NK-92 (cell line): ENCODE measurements around the gene FHAD1.

ENCODE experiments used
- DNase-seq: peaks from one replicate; lab custom pipeline; 2025; ENCODE audit not compliant: unreplicated experiment; lab: John Stamatoyannopoulos, UW

Gene FHAD1

DNA sequence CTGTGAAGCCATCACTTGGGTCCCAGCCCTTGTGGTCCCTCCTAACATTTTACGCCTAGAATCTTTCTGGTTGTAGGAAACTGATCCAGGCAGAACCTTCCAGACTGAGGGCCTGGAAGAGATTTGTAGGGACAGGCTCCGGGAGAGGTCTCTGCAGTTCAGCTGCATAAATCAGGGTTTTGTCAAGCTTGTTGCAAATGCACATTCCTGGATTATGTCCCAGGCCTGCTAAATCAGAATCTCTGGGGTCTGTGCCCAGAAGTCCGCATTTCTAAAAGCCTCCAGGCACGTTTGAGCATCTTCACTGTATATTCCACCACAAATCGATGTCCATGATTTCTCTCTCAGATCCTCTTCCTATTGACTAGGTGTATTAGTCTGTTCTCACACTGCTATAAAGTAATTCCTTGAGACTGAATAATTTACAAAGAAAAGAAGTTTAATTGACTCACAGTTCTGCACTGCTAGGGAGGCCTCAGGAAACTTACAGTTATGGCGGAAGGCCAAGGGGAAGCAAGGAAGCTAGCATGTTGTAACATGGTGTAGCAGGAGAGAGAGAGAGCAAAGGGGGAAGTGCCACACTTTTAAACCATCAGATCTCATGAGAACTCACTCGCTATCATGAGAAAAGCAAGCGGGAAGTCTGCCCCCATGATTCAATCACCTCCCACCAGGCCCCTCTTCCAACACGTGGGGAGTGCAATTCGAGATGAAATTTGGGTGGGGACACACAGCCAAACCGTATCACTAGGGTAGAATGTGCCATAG, 1.2 kb upstream of the FHAD1 start:
- no peak for DNase-seq

DNA sequence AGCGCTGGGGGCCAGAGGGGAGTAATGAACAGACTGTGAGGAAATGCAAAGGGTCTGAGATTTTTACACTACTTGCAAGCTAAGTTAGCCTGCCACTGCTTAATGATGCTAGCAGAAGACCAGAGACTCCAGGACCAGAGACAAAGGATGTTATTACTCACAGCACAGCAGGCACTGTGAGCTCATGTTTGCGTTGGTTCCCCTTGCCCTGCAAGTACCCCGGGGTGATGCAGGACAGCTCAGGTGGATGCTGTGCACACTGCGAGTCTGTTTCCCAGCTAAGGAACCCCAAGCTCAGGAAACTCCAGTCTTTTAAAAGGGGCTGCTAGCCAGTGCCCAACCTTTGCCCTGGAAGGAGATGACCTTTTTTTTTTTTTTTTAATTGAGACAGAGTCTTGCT, 1.2 kb downstream of the FHAD1 start:
- DNase-seq, result no peak

- DNase-seq, result no peak
These were observed 2.1 kb downstream of the FHAD1 start for GRCh38 chr1:15249081-15249480.

GRCh38 chr1:15251857-15252835, 5.1 kb downstream of the FHAD1 start:
- DNase-seq, result no peak

DNA sequence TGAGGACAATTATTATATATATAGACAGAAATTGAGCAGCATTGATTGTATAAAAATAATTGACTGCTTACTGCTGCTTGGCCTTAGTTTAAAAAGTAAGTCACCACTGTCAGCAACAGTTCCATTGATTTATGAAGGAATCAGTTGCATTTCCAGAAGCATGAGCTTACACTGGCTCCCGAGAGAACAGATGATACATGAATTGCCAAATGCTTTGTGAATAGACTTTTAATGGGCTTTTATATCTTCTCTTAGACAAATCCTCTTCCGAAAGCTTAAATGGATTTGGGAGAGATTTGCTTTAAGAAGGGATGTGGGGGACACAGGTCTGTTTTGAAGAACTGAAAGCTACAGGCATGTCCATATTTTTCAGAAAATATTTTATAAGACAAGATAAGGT, 7.5 kb downstream of the FHAD1 start:
- DNase-seq, result no peak

DNA sequence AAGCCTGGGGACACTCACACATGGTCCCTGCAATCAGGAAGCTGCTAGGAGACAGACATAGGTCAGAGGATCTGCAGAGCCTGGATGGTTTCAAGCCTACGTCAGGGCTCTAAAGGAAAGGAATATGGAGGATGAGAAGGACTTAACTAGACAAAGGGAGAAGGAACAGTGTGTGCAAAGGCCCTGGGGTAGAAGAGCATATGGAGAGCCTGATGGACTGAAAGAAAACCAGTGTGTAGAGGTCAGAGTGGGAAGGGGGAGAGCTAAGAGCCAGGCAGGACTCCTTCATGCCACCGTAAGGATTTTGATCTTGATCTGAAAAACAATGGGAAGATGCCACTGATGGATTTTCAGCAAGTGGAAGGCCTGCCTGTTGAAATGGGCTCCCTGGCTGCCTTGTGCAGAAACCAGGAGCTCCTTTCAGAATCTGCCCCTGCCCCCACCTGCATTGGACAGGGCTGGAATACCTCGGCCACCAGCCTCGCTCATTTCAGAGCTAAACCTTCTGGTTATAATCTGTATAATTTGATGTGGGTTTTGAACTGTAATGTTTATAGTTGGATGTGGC, 8.6 kb downstream of the FHAD1 start:
- no peak for DNase-seq

GRCh38 chr1:15256584-15256983, 9.6 kb downstream of the FHAD1 start:
- no peak for DNase-seq

GRCh38 chr1:15257309-15257708, 10.3 kb downstream of the FHAD1 start:
- DNase-seq, result no peak

- DNase-seq, result no peak
These were observed 12.0 kb downstream of the FHAD1 start for GRCh38 chr1:15258833-15259621.

- no peak for DNase-seq
These were observed 12.6 kb downstream of the FHAD1 start for GRCh38 chr1:15259622-15260007.

- no peak for DNase-seq
These were observed 13.6 kb downstream of the FHAD1 start for GRCh38 chr1:15260418-15261154.

DNA sequence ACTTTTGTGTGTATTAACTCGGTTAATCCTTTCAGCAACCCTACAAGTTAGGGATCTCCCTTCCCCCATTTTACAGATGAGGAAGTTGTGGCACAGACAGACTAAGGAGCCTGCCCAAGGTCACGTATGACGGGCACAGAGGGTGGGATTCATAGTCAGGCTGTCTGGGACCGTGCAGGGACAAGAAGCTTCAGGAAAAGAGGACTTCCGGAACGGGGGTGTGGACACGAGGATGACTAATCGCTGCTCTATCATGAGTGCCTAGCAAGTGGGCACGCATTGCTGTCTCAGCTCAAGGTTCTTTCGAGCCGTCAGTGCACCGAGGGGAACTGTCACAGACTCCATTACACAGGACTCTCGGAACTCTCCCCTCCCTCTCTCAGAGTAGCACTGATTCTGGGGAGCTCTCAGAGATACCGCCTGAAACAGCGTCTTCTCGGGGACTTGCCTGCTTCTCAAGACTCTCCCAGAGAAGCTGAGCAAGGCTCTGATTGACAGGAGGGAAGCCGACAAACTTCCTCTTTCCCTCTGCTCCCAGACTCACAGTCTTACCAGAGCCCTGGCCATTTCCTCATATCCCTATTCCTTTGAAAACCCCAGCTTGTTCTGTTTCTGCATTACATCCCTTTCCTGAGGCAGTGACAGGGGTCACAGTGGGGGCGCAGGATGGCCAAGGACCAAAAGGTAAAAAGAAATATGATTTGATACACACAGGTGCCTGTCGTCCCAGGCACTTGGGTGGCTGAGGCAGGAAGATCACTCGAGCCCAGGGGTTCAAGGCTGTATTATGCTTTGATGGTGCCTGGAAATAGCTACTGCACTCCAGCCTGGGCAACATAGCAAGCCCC, 14.4 kb downstream of the FHAD1 start:
- DNase-seq, result no peak

- no peak for DNase-seq
These were observed 15.0 kb downstream of the FHAD1 start for GRCh38 chr1:15262003-15262377.

- DNase-seq, result no peak
These were observed 15.7 kb downstream of the FHAD1 start for GRCh38 chr1:15262706-15263105.

DNA sequence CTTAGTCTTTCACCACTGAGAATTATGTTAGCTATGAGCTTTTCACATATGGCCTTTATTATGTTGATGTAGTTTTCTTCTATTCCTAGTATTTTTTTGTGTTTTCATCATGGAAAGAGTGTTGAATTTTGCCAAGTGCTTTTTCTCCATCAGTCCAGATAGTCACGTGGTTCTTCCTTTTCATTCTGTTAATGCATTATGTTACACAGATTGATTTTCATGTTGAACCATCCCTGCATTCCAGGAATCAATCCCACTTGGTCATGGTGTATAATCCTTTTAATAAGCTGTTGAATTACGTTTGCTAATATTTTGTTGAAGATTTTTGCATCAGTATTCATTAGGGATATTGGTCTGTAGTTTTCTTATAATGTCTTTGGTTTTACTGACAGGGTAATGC, 17.7 kb downstream of the FHAD1 start:
- no peak for DNase-seq

- no peak for DNase-seq
These were observed 24.2 kb downstream of the FHAD1 start for GRCh38 chr1:15271196-15271595.

DNA sequence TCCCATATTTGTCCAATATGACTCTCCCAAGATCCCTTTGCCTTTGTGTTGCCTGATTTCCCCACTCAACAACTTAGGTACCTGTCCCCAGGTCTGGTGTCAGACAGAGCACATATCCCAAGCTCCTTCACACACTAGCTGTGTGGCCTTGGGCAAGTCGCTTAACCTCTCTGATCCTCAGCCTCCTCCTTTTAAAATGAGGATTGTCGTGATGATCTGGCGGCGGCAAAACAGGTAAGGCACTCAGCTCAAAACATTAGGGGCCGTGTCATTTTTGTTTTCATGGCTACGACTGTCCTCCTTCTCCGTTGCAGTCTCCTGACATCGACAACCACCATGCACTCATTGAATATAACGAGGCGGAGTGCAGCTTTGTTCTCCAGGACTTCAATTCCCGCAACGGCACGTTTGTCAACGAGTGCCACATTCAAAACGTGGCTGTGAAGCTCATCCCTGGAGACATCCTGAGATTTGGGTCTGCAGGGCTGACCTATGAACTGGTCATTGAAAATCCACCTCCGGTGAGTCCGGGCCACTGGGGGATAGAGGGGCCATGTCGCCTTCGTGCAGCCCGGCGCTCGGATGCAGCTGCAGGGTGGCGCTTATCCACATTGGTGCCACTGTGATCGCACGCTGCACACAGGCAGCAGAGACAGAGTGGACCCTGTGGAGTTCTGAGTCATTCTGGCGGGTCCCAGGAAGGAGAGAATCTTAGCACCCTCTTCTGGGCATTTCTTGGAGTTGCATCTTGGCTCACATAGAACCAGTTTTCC, 25.2 kb downstream of the FHAD1 start:
- no peak for DNase-seq

DNA sequence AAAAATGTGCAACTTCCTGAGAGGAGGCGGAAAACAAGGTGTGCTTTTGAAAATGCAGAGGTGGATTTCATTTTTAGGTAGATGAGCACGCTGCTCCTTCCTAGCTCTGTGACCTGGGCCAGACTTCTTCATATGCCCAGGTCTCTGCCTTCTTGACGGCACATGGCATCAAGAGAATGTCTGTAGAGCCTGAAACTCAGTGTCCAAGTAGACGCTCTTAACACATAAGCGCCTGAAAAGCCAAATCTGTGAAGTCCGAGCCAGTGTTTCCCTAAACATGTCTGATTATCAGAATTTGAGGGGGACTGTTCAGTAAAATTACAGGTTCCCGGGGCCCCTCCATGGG, 25.7 kb downstream of the FHAD1 start:
- DNase-seq, result no peak

- DNase-seq, result no peak
These were observed 26.3 kb downstream of the FHAD1 start for GRCh38 chr1:15273274-15273673.
